ENCODE results near the gene IQSEC2. TPM values are rescaled to one million over a fixed set of nuclear protein-coding genes. Genes with fewer than 3 reads are reported as not detected.

The IQSEC2 gene
- polyA plus RNA-seq (2011; rRNA removed) (10.6 and 13.5 TPM in 2 replicates), polyA minus RNA-seq (2011; rRNA and poly(A)+ RNA removed) (14.7 and 15.5 TPM in 2 replicates)

DNA sequence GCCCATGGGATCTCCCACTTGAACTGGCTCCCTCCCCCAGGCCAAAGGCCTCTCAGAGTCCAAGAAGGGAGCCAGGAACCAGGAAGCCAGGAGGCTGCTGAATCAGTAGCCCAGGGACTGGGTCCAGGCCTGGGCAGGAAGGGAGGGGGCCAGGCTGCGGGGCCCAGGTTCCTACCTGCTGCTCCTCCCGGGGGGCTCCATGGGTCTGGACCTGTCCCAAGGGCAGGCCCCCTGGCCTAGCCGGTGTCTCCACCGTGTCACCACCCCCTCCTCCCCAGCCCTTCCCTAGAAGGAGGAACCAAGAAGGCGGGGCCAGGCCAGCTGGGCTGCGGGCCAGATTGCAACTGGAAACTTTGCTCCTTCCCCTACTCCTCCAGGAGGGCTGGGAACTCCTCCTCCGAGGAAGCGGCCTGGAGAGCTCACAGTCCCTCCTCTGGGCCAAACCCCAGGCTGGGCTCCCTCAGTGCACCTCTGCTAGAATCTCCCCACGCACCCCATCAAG lies at the start of gene IQSEC2:
Gene IQSEC2 (minus strand): TSS at position 264 of the 502 bp plus-strand sequence.
- ChIA-PET CTCF (no interaction called here), POLR2A (no interaction called here)
- H3K36me3 ChIP-seq (ENCODE audit: control insufficient read depth, insufficient read depth, low read length): no peaks in the 10 kb centered on the region
- no peak for TF ChIP-seq CTCF (IDR thresholded peaks at IDR 0.05; ENCODE audit: insufficient read depth, low read depth, low read length)
- peak within 1 kb of the TSS; percentile 47 for H3K4me3 ChIP-seq (ENCODE audit: low read depth, low read length)
- DNase-seq (ENCODE audit: low read depth): no peak
- no peaks in the 10 kb centered on the region for H3K27me3 ChIP-seq (ENCODE audit: control insufficient read depth, insufficient read depth, low read length)

- H3K27me3 ChIP-seq (ENCODE audit: control insufficient read depth, insufficient read depth, low read length): peaks cover 9% of the 10 kb centered on the region
- H3K4me3 ChIP-seq (ENCODE audit: low read depth, low read length): no peak overlapping the region
- ChIA-PET CTCF (interaction anchor here (0.6 to 6.2 kb wide), 5 partner anchors 12 to 327 kb away, joined by 3 to 54 read pairs (median 5); no protein-coding TSS in a partner anchor), POLR2A (no interaction called here)
- no peak for TF ChIP-seq CTCF (IDR thresholded peaks at IDR 0.05; ENCODE audit: insufficient read depth, low read depth, low read length)
- no peaks in the 10 kb centered on the region for H3K36me3 ChIP-seq (ENCODE audit: control insufficient read depth, insufficient read depth, low read length)
- DNase-seq (ENCODE audit: low read depth): no peak
Observed at GRCh38 chrX:53330331-53330730, 48.9 kb upstream of the IQSEC2 start.

DNA sequence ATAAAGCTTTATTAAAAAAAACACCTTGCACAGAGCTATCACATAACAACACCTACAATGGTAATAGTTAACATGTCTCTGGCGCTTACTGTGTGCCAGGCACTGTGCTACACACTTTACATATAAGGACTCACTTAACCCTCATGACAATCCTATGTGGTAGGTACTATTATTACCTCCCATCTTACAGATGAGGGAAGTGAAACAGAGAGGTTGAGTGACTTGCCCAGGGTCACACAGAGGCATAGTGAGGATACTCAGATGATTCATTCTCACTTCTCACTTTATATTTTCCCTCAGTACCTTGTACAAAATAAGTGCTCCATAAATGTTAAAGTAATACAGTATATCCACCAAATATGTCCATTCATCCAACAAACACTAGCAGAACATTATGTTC lies 43.4 kb upstream of the IQSEC2 start:
- CTCF ChIA-PET: no interaction called here
- no peak overlapping the region for H3K4me3 ChIP-seq (ENCODE audit: low read depth, low read length)
- no peaks in the 10 kb centered on the region for H3K36me3 ChIP-seq (ENCODE audit: control insufficient read depth, insufficient read depth, low read length)
- TF ChIP-seq CTCF (IDR thresholded peaks at IDR 0.05; ENCODE audit: insufficient read depth, low read depth, low read length): no peak
- POLR2A ChIA-PET: no interaction called here
- H3K27me3 ChIP-seq (ENCODE audit: control insufficient read depth, insufficient read depth, low read length): peaks cover 24% of the 10 kb centered on the region
- no peak for DNase-seq (ENCODE audit: low read depth)

GRCh38 chrX:53324085-53324484 lies 42.7 kb upstream of the IQSEC2 start:
- TF ChIP-seq CTCF (IDR thresholded peaks at IDR 0.05; ENCODE audit: insufficient read depth, low read depth, low read length): no peak
- Histone ChIP-seq H3K36me3 (ENCODE audit: control insufficient read depth, insufficient read depth, low read length) (no peaks in the 10 kb centered on the region), H3K4me3 (ENCODE audit: low read depth, low read length) (no peak overlapping the region), H3K27me3 (ENCODE audit: control insufficient read depth, insufficient read depth, low read length) (peaks cover 28% of the 10 kb centered on the region)
- DNase-seq (ENCODE audit: low read depth): no peak
- CTCF ChIA-PET: interaction anchor here (0.6 kb wide), 1 partner anchor 674 kb away, joined by 3 read pairs; no protein-coding TSS in a partner anchor
- POLR2A ChIA-PET: no interaction called here

DNA sequence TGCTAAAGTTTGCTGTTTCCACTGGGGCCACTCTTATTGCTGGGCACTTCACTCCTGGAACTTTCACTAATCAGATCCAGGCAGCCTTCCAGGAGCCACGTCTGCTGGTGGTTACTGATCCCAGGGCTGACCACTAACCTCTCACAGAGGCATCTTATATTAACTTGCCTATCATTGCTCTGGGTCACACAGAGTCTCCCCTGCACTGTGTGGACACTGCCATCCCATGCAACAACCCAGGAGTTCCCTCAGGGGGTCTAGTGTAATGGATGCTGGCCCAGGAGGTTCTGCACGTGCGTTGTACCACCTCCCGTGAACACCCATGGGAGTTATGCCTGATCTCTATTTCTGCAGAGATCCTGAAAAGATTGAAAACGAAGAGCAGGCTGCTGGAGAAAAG lies 41.8 kb upstream of the IQSEC2 start:
- TF ChIP-seq CTCF (IDR thresholded peaks at IDR 0.05; ENCODE audit: insufficient read depth, low read depth, low read length): no peak
- POLR2A ChIA-PET: no interaction called here
- CTCF ChIA-PET: no interaction called here
- peaks cover 31% of the 10 kb centered on the region for H3K27me3 ChIP-seq (ENCODE audit: control insufficient read depth, insufficient read depth, low read length)
- no peaks in the 10 kb centered on the region for H3K36me3 ChIP-seq (ENCODE audit: control insufficient read depth, insufficient read depth, low read length)
- DNase-seq (ENCODE audit: low read depth): no peak
- H3K4me3 ChIP-seq (ENCODE audit: low read depth, low read length): no peak overlapping the region
